Activated CD4-positive, alpha-beta T cell treated with anti-CD3 and anti-CD28 coated beads, Interleukin-2, amount 50 U/mL, for 16 hours (primary cell): Measurements from ENCODE around the gene ERLIN1.

Experiments
- DNase-seq: peaks from one replicate; pipeline ENCODE4 v3.0.0-alpha.2; 2020

Gene ERLIN1

GRCh38 chr10:100185364-100186252 lies at the start of gene ERLIN1:
TSS of gene ERLIN1 (minus strand) at chr10:100186029. CDS start at chr10:100185626, 403 bp downstream.
- DNase-seq = peak; percentile 93

- DNase-seq = no peak
Measured at GRCh38 chr10:100232101-100232500, 46.3 kb upstream of the ERLIN1 start.

- DNase-seq = no peak
Measured at GRCh38 chr10:100229819-100230422, 44.1 kb upstream of the ERLIN1 start.

DNA sequence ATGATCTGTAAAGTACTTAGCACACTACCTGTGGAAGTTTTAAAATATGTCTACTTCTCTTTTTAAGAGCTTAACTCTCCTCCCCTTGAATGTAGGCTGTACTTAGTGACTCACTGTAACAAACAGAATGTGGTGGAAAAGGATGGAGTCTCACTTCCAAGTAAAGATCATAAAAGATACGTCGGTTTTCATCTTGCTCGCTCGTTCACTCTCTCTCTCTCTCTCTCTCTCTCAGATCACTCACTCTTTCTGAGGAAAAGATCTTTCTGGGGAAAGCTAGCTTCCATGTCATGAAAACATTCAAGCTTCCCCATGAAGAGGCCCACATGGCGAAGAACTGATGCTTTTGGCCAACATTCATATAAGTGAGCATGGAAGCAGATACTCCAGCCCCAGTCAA lies 38.0 kb upstream of the ERLIN1 start:
- DNase-seq = no peak

DNA sequence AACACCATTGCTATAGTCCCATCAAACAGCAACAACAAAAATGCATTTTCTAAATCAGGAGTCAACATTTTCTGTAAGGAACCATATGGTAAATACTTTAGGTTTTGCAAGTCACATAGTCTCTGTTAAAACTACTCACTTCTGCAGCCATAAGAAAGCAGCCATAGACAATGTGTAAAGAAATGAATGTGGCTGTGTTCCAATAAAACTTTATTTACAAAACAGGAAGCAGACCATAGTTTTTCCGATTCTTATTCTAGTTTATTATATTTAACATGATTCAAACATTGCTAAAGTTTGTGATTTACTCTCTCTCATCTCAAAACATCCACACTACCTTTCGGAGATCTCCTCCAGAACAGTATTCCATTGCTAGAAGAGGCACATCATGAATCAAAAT lies 36.7 kb upstream of the ERLIN1 start:
- no peak for DNase-seq

GRCh38 chr10:100216006-100216405 lies 30.2 kb upstream of the ERLIN1 start:
- no peak for DNase-seq

DNA sequence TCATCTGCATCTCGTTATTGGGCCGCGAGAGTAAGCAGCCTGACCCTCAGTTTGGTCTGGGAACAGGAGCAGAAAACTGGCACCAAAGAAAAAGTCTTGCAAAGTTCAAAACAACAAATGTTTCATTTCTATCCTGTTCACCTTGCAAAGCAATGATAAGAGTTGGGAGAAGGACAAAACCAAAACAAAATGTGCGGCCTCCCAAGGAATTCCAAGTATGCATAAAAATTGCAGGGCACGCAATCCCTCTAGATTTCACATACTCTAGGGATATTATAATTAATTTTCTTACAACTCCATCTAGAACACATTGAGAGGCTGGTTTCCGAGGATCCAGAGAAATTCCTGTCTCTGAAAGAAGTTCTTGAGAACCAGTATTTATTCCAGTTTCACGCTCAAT lies 23.5 kb upstream of the ERLIN1 start:
- DNase-seq = no peak

- no peak for DNase-seq
Measured at GRCh38 chr10:100208276-100208675, 22.4 kb upstream of the ERLIN1 start.

DNA sequence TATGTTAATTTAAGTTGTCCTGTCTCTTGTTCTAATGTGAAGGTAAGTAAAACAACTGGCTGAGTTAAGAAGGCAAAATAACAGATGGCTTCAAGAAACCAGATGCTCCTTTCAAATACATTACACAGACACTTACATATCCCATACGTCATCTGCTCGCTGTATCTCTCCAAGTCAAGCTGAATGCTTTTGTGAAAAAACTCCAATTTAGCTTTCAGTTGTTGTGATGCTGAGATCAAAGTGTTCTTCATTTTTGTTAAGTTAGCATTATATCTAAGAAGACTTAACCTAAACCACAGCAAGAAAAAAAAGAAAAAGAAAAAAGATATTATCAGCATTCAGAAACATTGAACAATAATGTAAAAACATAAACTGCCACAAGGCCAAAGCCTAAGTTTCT lies 18.5 kb upstream of the ERLIN1 start:
- no peak for DNase-seq

GRCh38 chr10:100201549-100201948 lies 15.7 kb upstream of the ERLIN1 start:
- DNase-seq = no peak

DNA sequence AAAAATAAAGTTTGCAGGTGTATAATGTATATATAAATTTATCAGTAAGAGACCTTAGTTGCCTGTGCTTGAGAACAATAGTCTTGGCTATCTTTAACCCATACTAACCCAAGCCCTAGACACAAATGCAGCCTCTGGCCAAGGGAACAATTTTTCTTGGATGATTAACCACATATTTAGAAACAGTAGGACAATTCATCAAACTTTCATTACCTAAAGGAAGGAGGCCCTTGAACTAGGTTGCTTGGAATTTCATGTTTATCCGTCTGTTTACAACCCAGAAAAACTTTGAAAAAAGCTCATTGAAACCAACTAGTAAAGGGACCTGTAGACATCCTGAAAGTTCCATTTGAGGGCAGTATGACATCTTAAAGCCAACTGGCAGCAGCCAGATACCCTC lies 8.9 kb upstream of the ERLIN1 start:
- no peak for DNase-seq

DNA sequence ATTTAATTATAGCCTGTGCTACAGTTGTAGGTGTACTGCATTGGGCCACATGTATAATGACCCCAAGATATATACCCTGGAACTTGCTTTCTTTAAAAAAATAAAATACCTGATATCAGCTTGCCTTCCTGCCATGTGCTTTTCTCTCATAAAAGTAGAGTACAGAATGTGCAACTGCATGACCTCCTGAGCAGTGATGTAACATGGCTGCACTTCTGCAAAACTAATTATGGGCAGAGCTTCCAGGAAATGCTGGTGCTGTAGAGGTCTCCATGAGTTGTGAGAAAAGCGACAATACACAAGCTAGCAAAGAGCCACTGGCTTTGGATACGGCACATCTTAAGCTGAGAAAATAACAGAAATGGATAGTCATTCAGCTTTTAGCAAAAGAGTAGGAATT lies 6.5 kb upstream of the ERLIN1 start:
- DNase-seq = no peak

DNA sequence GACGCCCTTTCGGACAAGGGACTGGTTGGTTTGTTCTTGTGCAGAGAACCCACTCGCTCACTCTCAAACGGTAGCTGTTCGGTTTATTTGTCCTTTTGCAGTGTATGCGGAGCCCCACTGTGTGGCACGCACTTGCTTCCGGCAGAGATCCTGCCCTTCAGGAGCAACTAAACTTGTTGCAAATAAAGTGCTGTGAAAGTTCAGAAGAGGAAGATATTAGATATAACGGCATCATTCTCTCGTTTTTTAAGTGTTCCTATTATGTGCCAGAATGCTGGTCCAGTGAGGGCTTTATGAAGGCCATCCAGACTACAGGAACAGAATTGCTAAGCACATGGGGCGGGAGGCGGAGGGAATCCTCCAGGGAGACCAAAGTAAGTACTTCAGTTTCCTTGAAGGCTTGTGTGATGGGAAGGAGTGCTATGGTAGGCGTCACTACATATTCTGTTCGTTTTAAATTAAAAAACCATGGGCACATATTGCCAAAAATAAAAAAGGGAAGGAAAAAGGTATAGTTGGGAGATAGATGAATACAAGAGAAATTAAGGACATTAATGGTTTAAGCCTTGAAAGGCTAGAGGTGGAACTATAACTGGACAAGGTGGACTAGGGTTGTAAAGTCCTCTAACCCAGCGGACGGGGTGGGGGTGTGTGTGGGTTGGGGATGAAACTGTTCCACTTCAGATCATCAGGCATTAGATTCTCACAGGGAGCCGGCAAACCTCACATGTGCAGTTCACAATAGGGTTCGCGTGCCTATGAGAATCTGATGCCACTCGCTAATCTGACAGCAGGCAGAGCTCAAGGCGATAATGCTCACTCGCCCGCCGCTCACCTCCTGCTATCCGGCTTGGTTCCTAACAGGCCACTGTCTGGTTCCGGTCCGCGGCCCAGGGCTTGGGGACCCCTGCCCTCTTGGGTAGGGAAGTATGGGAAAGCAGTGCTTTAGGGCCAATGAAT lies 704 bp upstream of the ERLIN1 start:
- DNase-seq = peak; percentile 23

GRCh38 chr10:100184840-100185239 lies 989 bp downstream of the ERLIN1 start:
- DNase-seq = peak; percentile 22

- peak; percentile 20 for DNase-seq
Measured at GRCh38 chr10:100184426-100184825, 1.4 kb downstream of the ERLIN1 start.

- no peak for DNase-seq
Measured at GRCh38 chr10:100183481-100183880, 2.3 kb downstream of the ERLIN1 start.

DNA sequence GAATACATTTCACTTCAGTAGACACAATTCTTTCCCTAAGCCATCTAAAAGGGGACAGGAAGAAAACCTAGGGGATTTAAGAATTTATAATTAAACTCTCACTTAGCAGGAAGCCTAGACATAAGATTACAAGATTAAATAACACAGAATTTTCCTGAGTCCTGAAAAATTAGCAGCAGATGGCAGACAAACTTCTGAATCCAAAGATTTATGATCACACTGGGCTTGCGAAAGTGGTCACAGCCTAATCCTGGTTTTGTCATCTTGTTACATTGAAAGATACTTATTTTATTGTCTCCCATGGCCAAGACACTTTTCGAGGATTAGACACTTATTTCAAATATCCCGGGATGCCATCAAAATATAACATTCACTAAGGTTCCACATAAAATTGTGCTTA lies 2.9 kb downstream of the ERLIN1 start:
- no peak for DNase-seq

DNA sequence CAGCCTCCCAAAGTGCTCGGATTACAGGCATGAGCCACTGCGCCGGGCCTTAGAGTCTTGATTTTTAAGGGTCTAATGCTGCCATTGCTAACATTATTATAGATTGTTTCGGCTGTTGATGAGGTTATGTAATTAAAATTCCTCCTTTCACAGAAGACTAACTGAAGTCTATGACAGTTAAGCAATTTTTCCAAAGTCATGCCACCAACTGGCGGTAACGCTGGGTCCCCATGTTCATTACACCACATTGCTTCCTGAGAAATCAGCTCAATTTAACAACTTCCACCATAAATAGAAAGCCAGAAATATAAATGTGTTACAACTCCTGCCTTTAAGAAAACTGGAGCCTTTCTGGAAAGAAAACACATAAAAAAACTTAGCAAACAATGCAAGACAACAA lies 3.5 kb downstream of the ERLIN1 start:
- DNase-seq = no peak

- DNase-seq = peak; percentile 39
Measured at GRCh38 chr10:100175875-100176274, 10.0 kb downstream of the ERLIN1 start.

- DNase-seq = peak; percentile 82
Measured at GRCh38 chr10:100174699-100175677, 10.8 kb downstream of the ERLIN1 start.

DNA sequence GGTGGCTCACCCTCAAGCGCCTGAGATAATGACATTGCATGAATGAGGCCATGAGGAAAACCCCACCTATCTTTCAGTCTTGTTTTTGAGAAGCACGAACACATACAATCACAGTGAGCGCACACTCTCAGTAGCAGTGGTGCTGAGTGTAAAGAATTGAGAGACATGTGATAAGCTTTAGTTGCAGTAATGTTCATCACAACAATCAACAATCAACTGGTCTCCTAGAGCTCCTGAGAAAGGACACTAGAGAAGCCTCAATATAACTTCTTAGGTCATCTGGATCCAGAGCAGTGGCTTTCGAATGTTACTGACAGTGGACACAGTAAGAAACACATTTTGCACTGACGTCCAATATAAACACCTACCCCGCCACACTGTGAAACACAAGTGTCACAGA lies 12.8 kb downstream of the ERLIN1 start:
- no peak for DNase-seq

DNA sequence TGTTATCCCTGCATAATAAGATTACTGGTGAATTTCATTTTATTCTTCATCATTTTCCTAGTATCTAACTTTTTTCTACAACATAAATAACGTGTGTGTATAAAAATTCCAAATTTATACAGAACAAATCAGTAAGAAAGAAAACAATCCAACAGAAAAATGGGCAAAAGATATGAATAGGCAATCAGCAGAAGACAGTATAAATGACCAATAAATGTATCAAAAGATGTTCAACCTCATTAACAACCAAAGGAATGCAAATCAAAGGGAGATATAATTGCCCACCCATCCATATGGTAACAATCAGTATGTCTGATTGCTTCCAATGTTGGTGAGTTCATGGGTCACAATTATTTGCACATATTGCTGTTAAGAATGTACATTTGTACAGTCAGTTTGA lies 13.5 kb downstream of the ERLIN1 start:
- no peak for DNase-seq
